HL-60 (cell line): Measurements from ENCODE around the gene PTPRJ.

ENCODE experiments used
- CTCF ChIP-seq: IDR thresholded peaks from one replicate; pipeline ENCODE4 v1.5.1; 2011; ENCODE audit warnings: low read length, control low read depth, inconsistent platforms; ENCODE audit not compliant: insufficient read depth
- GABPA ChIP-seq: IDR thresholded peaks from 2 replicates; pipeline ENCODE4 v1.6.1; 2012; ENCODE audit warnings: low read depth
- POLR2AphosphoS5 ChIP-seq: IDR thresholded peaks from 2 replicates; pipeline ENCODE4 v1.6.1; 2012; ENCODE audit warnings: low read depth
- REST ChIP-seq: IDR thresholded peaks from 2 replicates; pipeline ENCODE4 v1.6.1; 2012; ENCODE audit warnings: low read depth; ENCODE audit not compliant: insufficient replicate concordance

- TF ChIP-seq CTCF (no peak), POLR2AphosphoS5 (no peak), REST (no peak), GABPA (no peak)
Observed at GRCh38 chr11:48099916-48100446, 119.6 kb downstream of the PTPRJ start.
